ENCODE measurements around the gene SMURF2.
"Not testable (repeated sequence)": the region's sequence is repeated elsewhere in the genome, so short reads cannot be mapped to it uniquely, and the experiment has no call there.

Gene SMURF2

GRCh38 chr17:64664299-64664981 is 2.3 kb upstream of the SMURF2 start:
- peak; percentile 64 for DNase-seq

DNA sequence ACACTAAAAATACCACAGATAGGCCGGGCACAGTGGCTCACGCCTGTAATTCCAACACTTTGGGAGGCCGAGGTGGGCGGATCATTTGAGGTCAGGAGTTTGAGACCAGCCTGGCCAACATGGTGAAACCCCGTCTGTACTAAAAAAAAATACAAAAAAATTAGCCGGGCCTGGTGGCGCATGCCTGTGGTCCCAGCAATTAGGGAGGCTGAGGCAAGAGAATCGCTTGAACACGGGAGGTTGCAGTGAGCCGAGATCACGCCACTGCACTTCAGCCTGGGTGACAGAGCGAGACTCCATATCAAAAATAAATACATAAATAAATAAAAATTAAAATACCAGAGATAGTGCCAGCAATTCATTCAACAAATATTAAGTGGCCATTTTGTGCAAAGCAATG is 1.7 kb upstream of the SMURF2 start:
- not testable (repeated sequence) for DNase-seq

DNA sequence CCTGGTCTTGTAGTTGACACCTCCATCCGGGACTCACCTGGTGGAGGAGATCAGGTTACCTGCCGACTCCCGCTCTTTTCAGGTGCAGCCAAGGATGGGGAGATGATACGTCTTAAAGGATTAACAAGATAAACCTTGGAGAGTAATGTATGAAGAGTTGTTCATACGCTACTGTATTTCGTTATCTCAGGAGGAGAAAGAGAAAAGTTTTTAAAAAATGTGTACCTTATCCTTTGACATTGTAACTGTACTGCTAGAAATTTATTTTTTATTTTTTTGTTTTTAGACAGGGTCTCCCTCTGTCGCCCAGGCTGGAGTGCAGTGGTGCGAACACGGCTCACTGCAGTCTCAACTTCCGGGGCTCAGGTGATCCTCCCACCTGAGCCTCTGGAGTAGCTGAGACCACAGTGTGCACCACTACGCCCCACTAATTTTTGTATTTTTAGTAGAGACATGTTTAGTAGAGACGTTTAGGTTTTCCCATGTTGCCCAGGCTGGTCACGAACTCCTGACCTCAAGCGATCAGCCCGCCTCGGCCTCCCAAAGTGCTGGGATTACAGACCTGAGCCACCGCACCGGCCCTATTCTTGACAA is 764 bp upstream of the SMURF2 start:
- no peak for DNase-seq

DNA sequence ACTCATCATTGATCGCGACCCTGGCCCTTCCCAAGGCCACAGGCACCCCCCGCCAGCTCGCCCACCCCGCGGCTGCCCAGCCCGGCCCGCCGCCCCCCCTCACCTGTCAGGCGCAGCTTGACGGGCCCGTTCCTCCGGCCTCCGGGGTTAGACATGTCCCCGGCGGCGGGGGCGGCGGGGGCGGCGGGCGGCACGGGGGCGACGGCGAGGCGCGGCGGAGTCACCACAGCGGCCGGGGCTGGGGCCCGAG is 456 bp downstream of the SMURF2 start:
- DNase-seq = no peak

- DNase-seq = not testable (repeated sequence)
Measured at GRCh38 chr17:64660978-64661725, 955 bp downstream of the SMURF2 start.

- peak; percentile 55 for DNase-seq
Measured at GRCh38 chr17:64660195-64660977, 1.7 kb downstream of the SMURF2 start.

DNA sequence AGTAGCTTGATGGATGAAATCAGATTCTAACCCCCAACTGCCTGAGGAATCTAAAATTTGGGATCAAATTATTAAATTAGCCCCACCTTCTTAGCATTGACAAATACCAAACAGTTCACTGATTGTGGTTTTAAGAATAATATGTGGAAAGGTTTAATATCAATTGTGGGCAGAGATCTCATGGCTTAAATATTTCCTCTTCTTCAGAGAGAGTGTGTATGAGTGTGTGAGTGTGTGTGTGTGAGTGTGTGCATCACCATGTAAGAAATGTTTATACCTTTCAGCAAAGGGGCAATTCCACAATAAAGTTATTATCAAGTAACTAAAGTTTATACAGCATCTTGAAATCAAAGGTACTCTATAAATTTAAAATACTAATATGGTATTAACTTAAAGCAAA is 3.2 kb downstream of the SMURF2 start:
- peak; percentile 79 for DNase-seq

DNA sequence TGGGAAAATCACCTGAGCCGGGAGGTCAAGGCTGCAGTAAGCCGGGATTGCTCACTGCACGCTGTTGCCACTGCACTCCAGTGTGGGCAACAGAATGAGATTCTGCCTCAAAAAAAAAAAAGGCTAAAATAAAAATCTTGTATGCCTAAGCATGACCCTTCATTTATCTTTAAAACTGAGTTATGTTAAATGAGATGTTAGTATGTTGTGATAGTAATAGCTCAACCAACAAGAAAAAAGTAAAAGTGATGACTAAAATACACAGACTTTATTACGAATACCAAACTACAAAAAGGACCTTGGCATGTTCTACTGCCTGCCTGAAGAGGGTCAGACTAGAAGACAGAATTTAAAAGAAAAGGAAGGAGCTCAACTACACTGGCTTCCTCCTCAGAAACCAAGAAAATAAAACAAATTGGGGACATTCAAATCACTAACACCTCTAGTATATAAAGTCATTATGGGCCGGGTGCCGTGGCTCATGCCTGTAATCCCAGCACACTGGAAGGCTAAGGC is 4.4 kb downstream of the SMURF2 start:
- no peak for DNase-seq

DNA sequence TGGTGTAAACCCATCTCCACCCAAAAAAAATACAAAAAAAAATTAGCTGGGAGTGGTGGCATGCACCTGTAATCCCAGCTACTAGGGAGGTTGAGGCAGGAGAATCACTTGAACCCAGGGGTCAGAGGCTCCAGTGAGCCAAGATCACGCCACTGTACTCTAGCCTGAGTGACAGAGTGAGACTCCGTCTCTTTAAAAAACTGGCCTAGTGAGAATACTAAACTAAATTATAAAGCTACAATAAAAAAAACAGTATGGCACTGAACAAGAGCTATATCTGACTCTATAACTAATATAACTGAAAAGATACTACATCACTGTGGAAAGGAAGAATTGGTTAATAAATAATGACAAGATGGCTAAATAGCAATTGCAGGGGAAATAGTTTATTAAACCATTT is 6.4 kb downstream of the SMURF2 start:
- DNase-seq = no peak

DNA sequence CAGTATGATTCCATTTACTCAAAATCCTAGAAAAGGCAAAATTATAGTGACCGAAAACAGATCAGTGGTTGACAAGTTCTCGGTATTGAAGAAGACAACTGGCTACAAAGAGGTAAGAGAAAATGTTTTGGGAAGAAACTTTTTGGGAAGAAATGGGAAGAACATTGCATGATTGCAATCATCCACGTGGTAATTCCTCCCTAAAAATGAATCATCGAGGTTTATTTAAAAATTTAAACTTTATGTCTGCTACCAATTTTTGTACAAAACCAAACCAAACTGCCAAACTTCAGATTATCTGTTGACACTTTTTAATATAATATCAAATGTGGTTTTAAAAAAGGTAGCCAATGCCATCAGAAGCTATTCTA is 8.1 kb downstream of the SMURF2 start:
- peak; percentile 32 for DNase-seq

GRCh38 chr17:64653325-64653984 is 8.7 kb downstream of the SMURF2 start:
- DNase-seq = peak; percentile 66

DNA sequence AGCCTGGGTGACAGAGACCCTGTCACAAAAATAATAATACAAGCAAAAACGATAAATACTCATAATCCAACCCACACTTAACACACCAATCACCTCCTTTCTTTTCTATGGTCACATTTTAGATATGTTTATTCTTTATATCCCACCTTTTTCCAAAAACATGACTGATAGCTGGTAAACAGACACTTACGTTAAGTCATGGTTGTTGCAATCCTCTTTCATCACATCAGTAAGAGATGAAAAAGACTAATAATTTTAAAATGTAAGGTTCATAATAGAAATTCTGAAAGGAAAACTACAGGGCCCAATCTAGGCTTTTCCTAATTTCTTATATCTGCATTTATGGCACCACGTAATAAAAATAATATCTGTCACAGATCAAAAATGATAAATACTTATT is 10.2 kb downstream of the SMURF2 start:
- no peak for DNase-seq

- no peak for DNase-seq
Measured at GRCh38 chr17:64648234-64648633, 13.9 kb downstream of the SMURF2 start.

- no peak for DNase-seq
Measured at GRCh38 chr17:64647817-64648216, 14.3 kb downstream of the SMURF2 start.

- no peak for DNase-seq
Measured at GRCh38 chr17:64639516-64639915, 22.6 kb downstream of the SMURF2 start.

- DNase-seq = peak; percentile 68
Measured at GRCh38 chr17:64638552-64639203, 23.4 kb downstream of the SMURF2 start.

- DNase-seq = peak; percentile 95
Measured at GRCh38 chr17:64635647-64636305, 26.3 kb downstream of the SMURF2 start.

DNA sequence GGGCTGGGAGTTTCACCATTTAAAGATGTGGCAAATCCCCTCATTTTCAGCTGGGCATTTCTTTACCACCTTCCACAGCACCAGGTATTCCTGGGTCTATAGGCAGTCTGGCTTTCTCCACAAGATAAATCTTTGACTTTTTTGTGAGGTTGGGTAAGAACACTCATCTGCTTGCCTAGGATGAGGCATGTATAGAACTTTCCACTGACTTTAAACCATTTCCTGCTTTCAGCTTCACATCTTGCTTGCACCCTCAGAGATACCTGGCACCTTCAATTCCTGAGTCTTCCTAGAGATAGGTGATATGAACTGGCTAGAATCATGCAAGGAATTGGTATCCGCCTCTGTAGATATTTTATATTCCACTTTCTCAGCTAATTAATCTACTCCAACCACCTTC is 27.9 kb downstream of the SMURF2 start:
- no peak for DNase-seq

DNA sequence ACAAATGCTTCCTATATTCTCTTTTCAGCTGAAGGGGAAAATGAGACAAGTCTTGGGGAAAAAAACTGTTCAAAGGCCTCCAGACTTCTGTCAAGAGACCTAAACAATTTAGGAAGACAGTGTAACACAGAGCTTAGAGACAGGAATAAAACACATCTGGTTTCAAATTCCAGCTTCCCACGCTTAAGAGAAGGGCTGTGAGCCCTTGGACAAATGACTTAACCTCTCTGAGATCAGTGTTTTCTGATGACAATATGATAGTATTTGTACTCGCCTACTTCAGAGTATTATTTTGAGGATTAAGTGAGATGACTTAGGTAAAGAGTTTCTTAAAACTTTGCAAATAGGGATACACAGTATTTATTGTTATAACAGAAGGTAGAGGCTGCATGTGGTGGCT is 29.5 kb downstream of the SMURF2 start:
- no peak for DNase-seq

DNA sequence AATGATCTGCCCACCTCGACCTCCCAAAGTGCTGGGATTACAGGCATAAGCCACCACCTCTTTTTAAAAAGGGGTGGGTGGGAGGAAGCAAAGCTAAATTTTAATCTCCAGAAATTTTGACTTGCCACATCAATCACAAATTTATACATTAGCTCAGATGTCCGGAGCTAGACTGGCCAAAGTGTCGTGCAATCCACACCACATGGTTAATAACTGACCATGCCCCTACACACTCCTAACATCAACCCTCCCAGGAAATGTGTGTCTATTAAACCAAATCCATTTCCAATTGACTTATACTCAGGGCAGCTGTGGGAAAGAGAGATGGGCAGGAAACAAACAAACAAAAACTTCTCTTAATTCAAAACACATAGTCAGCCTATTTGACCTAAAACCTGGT is 29.9 kb downstream of the SMURF2 start:
- DNase-seq = no peak

Measured in fibroblast of skin of back (primary cell).